Neural progenitor cell (in vitro differentiated cells): ENCODE results near the gene MMP25.

Source experiments
- CTCF ChIP-seq: fragments of 200-600 bp; sonication (generic); IDR thresholded peaks from 2 replicates; pipeline ENCODE4 v1.5.1; 2017; ENCODE audit warnings: antibody characterized with exemption, mild to moderate bottlenecking
- EZH2 ChIP-seq: fragments of 200-600 bp; sonication (generic); IDR thresholded peaks from 2 replicates; pipeline ENCODE4 v1.6.1; 2017; ENCODE audit warnings: antibody characterized with exemption, mild to moderate bottlenecking, moderate library complexity
- EZH2phosphoT487 ChIP-seq: fragments of 200-600 bp; sonication (generic); IDR thresholded peaks from 2 replicates; pipeline ENCODE4 v1.6.1; 2017; ENCODE audit warnings: antibody characterized with exemption

- TF ChIP-seq CTCF, result no peak
- TF ChIP-seq EZH2phosphoT487, result no peak
- no peak for TF ChIP-seq EZH2
These were observed 22.5 kb upstream of the MMP25 start, which contains the start of the genes HCFC1R1 and THOC6 for GRCh38 chr16:3023669-3024478.
